GM12873 (cell line): ENCODE measurements around the gene AEBP1.

Source experiments
- CTCF ChIP-seq: IDR thresholded peaks from 2 replicates; pipeline ENCODE4 v1.5.1; 2012; ENCODE audit warnings: low read depth, mild to moderate bottlenecking, moderate library complexity, low read length, control low read depth; ENCODE audit not compliant: insufficient read depth; ENCODE audit errors: missing control alignments

AEBP1 gene

DNA sequence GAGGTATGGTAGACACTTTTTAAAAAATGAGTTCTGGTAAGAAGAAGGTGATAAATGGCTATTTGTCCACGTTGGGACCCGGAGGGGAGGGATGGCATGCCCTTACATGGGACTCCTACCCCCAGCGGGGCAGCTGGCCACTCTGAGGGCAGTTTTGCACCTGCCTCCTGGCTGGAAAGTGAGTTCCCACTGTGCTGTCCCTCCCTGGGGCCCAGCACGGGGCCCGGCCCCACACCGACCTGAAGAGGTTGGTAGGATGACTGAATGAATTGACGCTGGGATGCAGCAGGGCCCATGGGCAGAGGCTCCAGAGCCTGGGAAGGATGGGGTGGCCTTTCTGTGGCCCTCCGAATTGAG, 601 bp upstream of the AEBP1 start:
- TF ChIP-seq CTCF = no peak

GRCh38 chr7:44104860-44105771, 971 bp downstream of the AEBP1 start:
- TF ChIP-seq CTCF = no peak

- no peak for TF ChIP-seq CTCF
Measured at GRCh38 chr7:44105832-44106231, 1.7 kb downstream of the AEBP1 start.

DNA sequence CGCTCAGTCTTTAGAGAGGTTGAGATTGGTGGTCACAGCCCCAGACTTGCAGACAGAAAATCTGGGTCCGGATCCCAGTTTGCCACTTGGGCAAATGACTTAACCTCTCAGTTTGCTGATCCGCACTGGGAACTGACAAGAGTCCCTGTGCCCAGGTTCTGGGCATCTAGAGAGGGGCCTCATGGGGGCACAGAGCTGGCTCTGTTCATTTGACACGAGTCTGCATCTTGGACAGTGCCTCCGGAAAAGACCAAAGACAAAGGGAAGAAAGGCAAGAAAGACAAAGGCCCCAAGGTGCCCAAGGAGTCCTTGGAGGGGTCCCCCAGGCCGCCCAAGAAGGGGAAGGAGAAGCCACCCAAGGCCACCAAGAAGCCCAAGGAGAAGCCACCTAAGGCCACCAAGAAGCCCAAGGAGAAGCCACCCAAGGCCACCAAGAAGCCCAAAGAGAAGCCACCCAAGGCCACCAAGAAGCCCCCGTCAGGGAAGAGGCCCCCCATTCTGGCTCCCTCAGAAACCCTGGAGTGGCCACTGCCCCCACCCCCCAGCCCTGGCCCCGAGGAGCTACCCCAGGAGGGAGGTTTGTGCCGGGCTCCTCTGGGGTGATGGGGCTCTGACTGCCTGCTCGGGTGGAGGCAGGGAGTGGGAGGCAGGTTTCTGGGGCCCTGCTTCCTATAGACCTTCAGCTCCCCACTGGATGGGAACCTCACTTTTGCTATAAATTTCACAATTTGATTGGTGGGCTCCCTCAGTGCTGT, 2.3 kb downstream of the AEBP1 start:
- TF ChIP-seq CTCF = no peak

DNA sequence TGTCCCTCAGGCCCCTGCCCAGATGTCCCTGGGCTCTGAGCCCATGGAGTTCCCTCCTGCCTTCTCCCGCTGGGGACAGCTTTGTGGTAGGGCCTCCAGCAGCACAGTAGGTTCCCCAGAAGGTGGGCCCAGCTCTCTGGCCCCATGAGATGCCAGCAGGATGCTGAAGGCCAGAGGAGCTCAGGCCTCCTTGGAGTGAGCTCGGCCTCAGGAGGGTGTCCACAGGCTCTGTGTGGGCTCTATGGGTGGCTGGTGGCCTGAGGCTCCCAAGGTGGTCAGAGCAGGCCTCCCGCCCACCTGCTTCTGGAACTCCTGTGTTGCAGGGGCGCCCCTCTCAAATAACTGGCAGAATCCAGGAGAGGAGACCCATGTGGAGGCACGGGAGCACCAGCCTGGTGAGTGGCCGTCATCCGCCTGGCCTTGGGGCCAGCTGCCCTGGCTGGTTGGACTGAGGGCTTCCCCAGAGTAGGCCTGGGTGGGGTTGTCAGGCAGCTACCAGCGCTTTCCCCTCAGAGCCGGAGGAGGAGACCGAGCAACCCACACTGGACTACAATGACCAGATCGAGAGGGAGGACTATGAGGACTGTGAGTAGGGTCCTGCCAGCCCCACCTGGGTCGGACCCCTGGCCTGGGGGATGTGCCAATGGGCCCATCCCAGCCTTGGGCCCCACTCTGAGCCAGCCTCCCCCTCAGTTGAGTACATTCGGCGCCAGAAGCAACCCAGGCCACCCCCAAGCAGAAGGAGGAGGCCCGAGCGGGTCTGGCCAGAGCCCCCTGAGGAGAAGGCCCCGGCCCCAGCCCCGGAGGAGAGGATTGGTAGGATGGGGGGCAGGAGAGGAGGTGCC, 3.2 kb downstream of the AEBP1 start:
- no peak for TF ChIP-seq CTCF

DNA sequence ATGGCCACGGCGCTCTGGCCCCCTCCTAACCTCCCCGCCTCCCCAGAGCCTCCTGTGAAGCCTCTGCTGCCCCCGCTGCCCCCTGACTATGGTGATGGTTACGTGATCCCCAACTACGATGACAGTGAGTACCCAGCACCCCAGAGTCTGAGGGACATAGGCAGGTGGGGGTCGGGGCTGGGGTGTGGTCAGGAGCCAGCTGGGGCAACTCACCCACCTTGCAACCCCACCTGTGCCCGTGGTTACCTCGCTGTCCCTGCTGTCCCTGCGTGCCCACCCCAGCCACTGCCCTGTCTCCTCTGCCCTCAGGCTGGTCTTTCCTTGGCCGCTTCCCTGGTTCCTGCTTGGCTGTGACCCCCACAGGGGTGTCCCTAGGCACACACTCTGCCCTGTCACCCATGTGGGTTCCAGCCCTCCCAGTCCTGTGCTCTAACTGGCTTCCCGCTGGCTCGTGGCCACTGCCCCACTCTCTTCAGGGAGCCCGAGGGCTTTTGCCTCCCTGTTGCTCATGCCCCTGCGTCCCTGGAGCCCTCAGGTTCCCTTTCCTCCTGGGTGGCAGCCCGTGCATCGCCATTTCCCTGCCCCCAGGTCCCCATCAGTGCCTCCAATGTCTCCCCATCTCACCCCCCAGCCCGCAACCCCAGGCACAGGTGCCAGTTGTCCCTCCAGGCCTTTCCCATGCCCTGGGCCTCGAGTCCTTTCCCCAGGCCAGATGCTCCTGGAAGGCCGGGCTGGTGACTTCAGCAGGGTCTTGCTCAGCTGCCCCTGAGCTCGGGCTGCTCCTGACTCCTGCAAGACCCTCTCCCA, 4.0 kb downstream of the AEBP1 start:
- TF ChIP-seq CTCF = no peak
